ENCODE measurements around the gene PIF1.

- no peak for TF ChIP-seq CTCF (conservative IDR thresholded peaks at IDR 0.05; ENCODE audit: low read length)
- TF ChIP-seq EZH2phosphoT487 (IDR thresholded peaks at IDR 0.05; ENCODE audit: borderline replicate concordance, low read depth, low read length), result no peak
Observed at GRCh38 chr15:64842096-64842939, 16.9 kb upstream of the PIF1 start.
